CD14-positive monocyte (primary cell): ENCODE results near the gene CRADD. TPM values are rescaled to one million over a fixed set of nuclear protein-coding genes. Genes with fewer than 3 reads are reported as not detected.

Source experiments
- DNase-seq, 3 donors: peaks; one replicate each; pipeline ENCODE4 v3.0.0-alpha.2; 2011 to 2022
- H2AFZ ChIP-seq: 2 replicates; pipeline ENCODE4 v1.6.0; 2012; ENCODE audit warnings: mild to moderate bottlenecking, low read depth, low read length, inconsistent platforms; ENCODE audit not compliant: insufficient read depth, poor library complexity, severe bottlenecking
- H3K27ac ChIP-seq, 2 donors: 1 replicate in 1 of 2; 2 replicates in 1 of 2; pipeline ENCODE4 v1.5.1; 2012 to 2013; ENCODE audit warnings: low read length in 2 of 2, control low read depth in 1 of 2, inconsistent platforms in 1 of 2, low read depth in 1 of 2, mild to moderate bottlenecking in 1 of 2
- H3K27me3 ChIP-seq, 2 donors: one replicate each; pipeline versions ENCODE4 v1.6.0 to v1.6.1; 2011 to 2013; ENCODE audit warnings: low read length in 2 of 2; ENCODE audit not compliant: control insufficient read depth in 2 of 2, insufficient read depth in 2 of 2
- H3K36me3 ChIP-seq, 2 donors: replicated peaks in 1 of 2; 1 replicate in 1 of 2; 2 replicates in 1 of 2; pipeline versions ENCODE4 v1.5.1 to v1.6.1; 2012 to 2013; ENCODE audit warnings: low read length in 2 of 2, control low read depth in 1 of 2, inconsistent platforms in 1 of 2, mild to moderate bottlenecking in 1 of 2; ENCODE audit not compliant: insufficient read depth in 2 of 2, control insufficient read depth in 1 of 2
- H3K4me1 ChIP-seq, 2 donors: 1 replicate in 1 of 2; 2 replicates in 1 of 2; pipeline versions ENCODE4 v1.5.1 to v1.6.1; 2012 to 2013; ENCODE audit warnings: low read length in 2 of 2, control low read depth in 1 of 2, inconsistent platforms in 1 of 2, mild to moderate bottlenecking in 1 of 2, moderate library complexity in 1 of 2; ENCODE audit not compliant: insufficient read depth in 2 of 2, control insufficient read depth in 1 of 2
- H3K4me2 ChIP-seq: replicated peaks from 2 replicates; pipeline ENCODE3; 2012; ENCODE audit warnings: low read length, moderate library complexity, mild to moderate bottlenecking; ENCODE audit not compliant: poor library complexity, severe bottlenecking; ENCODE audit errors: extremely low read depth
- H3K4me3 ChIP-seq, 3 experiments: fragments of 200-600 bp in 1 of 3; sonication (generic) in 1 of 3; replicated peaks in 1 of 3; 1 replicate in 2 of 3; 2 replicates in 1 of 3; pipeline ENCODE4 v1.5.1; 2011 to 2013; ENCODE audit warnings: low read length in 3 of 3, mild to moderate bottlenecking in 3 of 3, control low read depth in 2 of 3, low read depth in 2 of 3, inconsistent platforms in 1 of 3, moderate library complexity in 1 of 3
- H3K79me2 ChIP-seq: 2 replicates; pipeline ENCODE4 v1.6.0; 2012; ENCODE audit warnings: mild to moderate bottlenecking, control low read depth, inconsistent platforms, low read length, moderate library complexity; ENCODE audit not compliant: insufficient read depth
- H3K9ac ChIP-seq: 2 replicates; pipeline ENCODE4 v1.6.0; 2017; ENCODE audit warnings: low read length, mild to moderate bottlenecking; ENCODE audit not compliant: insufficient read depth, poor library complexity, severe bottlenecking
- H3K9me3 ChIP-seq, 2 donors: replicated peaks in 1 of 2; 1 replicate in 1 of 2; 2 replicates in 1 of 2; pipeline versions ENCODE4 v1.5.1 to v1.6.1; 2012 to 2013; ENCODE audit warnings: low read length in 2 of 2, control low read depth in 1 of 2; ENCODE audit not compliant: control insufficient read depth in 1 of 2, insufficient read depth in 1 of 2
- H4K20me1 ChIP-seq: 2 replicates; pipeline ENCODE4 v1.6.0; 2012; ENCODE audit warnings: mild to moderate bottlenecking, low read length, control low read depth, moderate library complexity; ENCODE audit not compliant: insufficient read depth
- H3K27ac Mint-ChIP-seq, 7 donors: one replicate each; pipeline ENCODE4 v1.8.0; 2020; ENCODE audit warnings: mild to moderate bottlenecking in 7 of 7, mixed read lengths in 7 of 7, moderate library complexity in 6 of 7, inconsistent platforms in 2 of 7
- H3K27me3 Mint-ChIP-seq, 3 donors: one replicate each; pipeline ENCODE4 v1.8.0; 2021 to 2022; ENCODE audit warnings: low read depth in 3 of 3, mild to moderate bottlenecking in 3 of 3, mixed read lengths in 3 of 3, moderate library complexity in 3 of 3, inconsistent platforms in 1 of 3
- H3K36me3 Mint-ChIP-seq, 2 donors: one replicate each; pipeline ENCODE4 v1.8.0; 2020; ENCODE audit warnings: mixed read lengths in 2 of 2, inconsistent platforms in 1 of 2, mild to moderate bottlenecking in 1 of 2
- H3K4me1 Mint-ChIP-seq: one replicate; pipeline ENCODE4 v1.8.0; 2020; ENCODE audit warnings: mild to moderate bottlenecking, mixed read lengths
- H3K4me3 Mint-ChIP-seq, 2 donors: one replicate each; pipeline ENCODE4 v1.8.0; 2020; ENCODE audit warnings: mild to moderate bottlenecking in 2 of 2, mixed read lengths in 2 of 2, moderate library complexity in 1 of 2
- H3K9me3 Mint-ChIP-seq, 7 donors: one replicate each; pipeline ENCODE4 v1.8.0; 2020 to 2022; ENCODE audit warnings: mixed read lengths in 7 of 7, mild to moderate bottlenecking in 6 of 7, moderate library complexity in 6 of 7, inconsistent platforms in 2 of 7
- whole genome bisulfite sequencing: methylation state at CpG from one replicate; pipeline ENCODE4 v1.1.5; 2013; ENCODE audit warnings: missing lambda C conversion rate; ENCODE audit not compliant: insufficient coverage; 5-methylcytosine and 5-hydroxymethylcytosine counted together
- intact Hi-C, 2 donors: fragments of 100-400 bp; cut with micrococcal nuclease; formaldehyde crosslinking; loops; one replicate each; pipeline versions ENCODE4 v1.15.0 to v1.15.1; 2023
- polyA plus RNA-seq, 3 donors: library from polyadenylated mRNA; depleted of rRNA in 1 of 3; unstranded in 2 of 3; stranded (reverse) in 1 of 3; fragments of 300-500 nt in 2 of 3; fragments of >200 nt in 1 of 3; fragmentation: Illumina TruSeq in 2 of 3; gene quantifications; 1 replicate in 2 of 3; 2 replicates in 1 of 3; pipeline ENCODE4 v1.2.3, GENCODE V29; 2012 to 2021
- TF ChIP-seq, protein P1 (sequence below): fragments of 200-600 bp; IDR thresholded peaks from one replicate; pipeline ENCODE4 v1.8.0; 2022; ENCODE audit warnings: antibody characterized with exemption, mild to moderate bottlenecking

Gene CRADD
- polyA plus RNA-seq, 3 donors: 5.6 to 12.2 (median 11.2) TPM

DNA sequence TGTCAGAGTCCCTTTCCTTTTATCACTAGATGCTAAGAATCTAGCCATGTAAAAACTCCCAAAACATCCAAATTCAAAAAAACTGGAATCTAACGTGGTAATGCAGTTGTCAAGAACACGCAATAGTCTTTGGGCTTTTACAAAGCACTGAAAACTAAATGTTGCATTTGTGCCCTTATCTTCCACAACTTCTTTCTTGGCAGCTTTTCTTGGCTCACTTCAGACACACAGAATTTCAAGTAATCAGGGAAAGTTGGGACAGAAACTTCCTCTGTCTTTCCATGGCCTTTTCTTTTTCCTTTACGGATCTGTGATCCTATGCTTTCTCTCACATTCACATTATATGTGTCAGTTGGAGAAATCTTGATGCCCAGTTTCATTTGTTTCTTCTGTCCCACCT lies 136.0 kb downstream of the CRADD start:
- H4K20me1 ChIP-seq: no peaks in the 10 kb centered on the region
- no peaks in the 10 kb centered on the region for H3K4me1 ChIP-seq
- H3K27ac Mint-ChIP-seq: no peak overlapping the region

DNA sequence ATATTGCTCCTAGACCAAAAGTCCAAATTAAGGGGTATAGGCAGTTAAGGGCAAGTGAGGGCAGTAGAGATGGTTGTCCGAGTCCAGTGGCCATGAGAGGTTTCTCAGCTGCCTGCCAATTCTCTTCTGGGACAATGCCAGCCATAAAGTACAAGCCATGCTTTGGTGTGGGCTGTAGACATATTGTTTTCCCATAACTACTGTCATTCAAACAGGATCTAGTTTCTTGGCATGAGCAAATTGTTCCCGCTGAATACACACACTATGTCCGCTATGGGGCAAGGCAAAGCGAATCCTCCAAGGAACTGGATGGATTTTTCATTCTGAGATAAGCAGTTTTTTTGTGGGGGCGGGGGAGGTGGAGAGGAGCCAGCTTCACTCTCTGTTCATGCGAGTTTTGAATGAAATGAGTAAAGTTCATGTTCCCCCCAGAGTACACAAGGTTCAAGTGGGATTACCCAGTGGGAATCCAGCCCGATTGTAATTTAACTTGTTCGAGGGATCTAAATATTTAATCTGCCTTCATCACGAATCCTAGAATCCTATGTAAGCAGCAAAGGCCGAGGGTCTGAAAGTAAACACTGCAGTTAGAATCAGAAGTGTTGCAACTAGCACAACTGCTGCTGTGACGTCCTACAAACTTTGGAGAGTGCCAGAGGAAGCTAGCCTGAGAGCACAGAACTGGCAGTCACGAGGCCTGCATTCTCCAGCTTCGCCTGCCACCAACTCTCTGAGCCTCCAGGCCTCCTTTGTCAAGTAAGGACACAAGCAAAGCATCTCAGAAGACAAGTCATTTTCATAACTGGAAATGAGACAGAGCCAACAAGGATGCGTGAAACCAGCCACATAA lies 137.0 kb downstream of the CRADD start:
- Histone ChIP-seq H3K4me3 (no peak overlapping the region), H3K4me2 (no peak overlapping the region), H2AFZ (no peak overlapping the region), H3K4me1 (no peaks in the 10 kb centered on the region), H3K27ac (no peak overlapping the region), H3K36me3 (no peaks in the 10 kb centered on the region), H3K9ac (no peak overlapping the region), H3K9me3 (no peaks in the 10 kb centered on the region), H4K20me1 (no peaks in the 10 kb centered on the region), H3K27me3 (no peaks in the 10 kb centered on the region), H3K79me2 (no peaks in the 10 kb centered on the region)
- Mint-ChIP-seq H3K27me3 (peaks cover 0 to 4% (median 2%) of the 10 kb centered on the region in 3 donors), H3K4me3 (no peak overlapping the region), H3K4me1 (peaks cover 6% of the 10 kb centered on the region), H3K27ac (peak overlapping the region in 2 of 7 donors; percentile 61 to 75), H3K9me3 (no peaks in the 10 kb centered on the region), H3K36me3 (no peaks in the 10 kb centered on the region)
- TF ChIP-seq, protein P1, sequence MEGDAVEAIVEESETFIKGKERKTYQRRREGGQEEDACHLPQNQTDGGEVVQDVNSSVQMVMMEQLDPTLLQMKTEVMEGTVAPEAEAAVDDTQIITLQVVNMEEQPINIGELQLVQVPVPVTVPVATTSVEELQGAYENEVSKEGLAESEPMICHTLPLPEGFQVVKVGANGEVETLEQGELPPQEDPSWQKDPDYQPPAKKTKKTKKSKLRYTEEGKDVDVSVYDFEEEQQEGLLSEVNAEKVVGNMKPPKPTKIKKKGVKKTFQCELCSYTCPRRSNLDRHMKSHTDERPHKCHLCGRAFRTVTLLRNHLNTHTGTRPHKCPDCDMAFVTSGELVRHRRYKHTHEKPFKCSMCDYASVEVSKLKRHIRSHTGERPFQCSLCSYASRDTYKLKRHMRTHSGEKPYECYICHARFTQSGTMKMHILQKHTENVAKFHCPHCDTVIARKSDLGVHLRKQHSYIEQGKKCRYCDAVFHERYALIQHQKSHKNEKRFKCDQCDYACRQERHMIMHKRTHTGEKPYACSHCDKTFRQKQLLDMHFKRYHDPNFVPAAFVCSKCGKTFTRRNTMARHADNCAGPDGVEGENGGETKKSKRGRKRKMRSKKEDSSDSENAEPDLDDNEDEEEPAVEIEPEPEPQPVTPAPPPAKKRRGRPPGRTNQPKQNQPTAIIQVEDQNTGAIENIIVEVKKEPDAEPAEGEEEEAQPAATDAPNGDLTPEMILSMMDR: no peak
- WGBS: 58% methylated on average over 6 of the region's 14 CpGs
- DNase-seq: peak; percentile 9 to 15 (median 12)
- intact Hi-C loops: no loop called here

More for the DNA sequence above, 136.0 kb downstream of the CRADD start:
- intact Hi-C loops: no loop called here
- TF ChIP-seq, protein P1: no peak
- Histone ChIP-seq H3K4me3 (no peak overlapping the region), H3K79me2 (no peaks in the 10 kb centered on the region), H3K27ac (no peak overlapping the region), H3K27me3 (no peaks in the 10 kb centered on the region), H3K36me3 (no peaks in the 10 kb centered on the region), H3K9ac (no peak overlapping the region), H2AFZ (no peak overlapping the region), H3K9me3 (no peaks in the 10 kb centered on the region), H3K4me2 (no peak overlapping the region)
- H3K27me3 Mint-ChIP-seq: peaks cover 0 to 3% (median 2%) of the 10 kb centered on the region in 3 donors
- H3K4me1 Mint-ChIP-seq: peaks cover 6% of the 10 kb centered on the region
- no peak for DNase-seq
- peaks cover 0 to 3% (median 0%) of the 10 kb centered on the region in 7 donors for H3K9me3 Mint-ChIP-seq
- WGBS: 100% methylated on average over 2 of the region's 3 CpGs
- no peak overlapping the region for H3K4me3 Mint-ChIP-seq
- no peaks in the 10 kb centered on the region for H3K36me3 Mint-ChIP-seq
